ENCODE measurements around the gene BRI3. TPM values are rescaled to one million over a fixed set of nuclear protein-coding genes. Genes with fewer than 3 reads are reported as not detected.

The BRI3 gene
- total RNA-seq, 6 experiments from 2014 or later: 34.7 to 160 (median 137) TPM

DNA sequence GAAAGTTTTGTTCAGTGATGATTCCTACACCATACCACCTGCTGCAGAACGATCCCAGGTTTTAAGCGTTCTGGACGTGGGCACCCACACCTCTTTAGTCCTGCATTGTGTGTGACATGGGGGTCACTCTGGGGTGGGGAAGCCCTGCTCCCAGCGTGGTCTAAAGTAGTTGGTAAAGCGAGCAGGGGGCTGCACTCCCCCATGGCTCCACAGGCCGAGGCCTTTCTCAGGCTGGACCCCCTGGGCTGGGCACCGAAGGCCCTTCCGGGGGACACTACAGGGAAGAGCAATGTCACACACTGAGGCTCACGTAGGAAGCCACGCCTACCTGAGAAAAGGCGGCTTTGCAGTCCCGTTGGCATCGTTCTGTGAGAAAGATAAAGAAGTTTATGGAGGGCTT is 12.3 kb downstream of the BRI3 start:
- intact Hi-C loops (cut with DNase I): loop anchor here in 1 of 2 donors (10.0 kb wide), 1 partner anchor 111 kb away; the partner anchor contains the start of gene BAIAP2L1
- TF ChIP-seq, protein P1, sequence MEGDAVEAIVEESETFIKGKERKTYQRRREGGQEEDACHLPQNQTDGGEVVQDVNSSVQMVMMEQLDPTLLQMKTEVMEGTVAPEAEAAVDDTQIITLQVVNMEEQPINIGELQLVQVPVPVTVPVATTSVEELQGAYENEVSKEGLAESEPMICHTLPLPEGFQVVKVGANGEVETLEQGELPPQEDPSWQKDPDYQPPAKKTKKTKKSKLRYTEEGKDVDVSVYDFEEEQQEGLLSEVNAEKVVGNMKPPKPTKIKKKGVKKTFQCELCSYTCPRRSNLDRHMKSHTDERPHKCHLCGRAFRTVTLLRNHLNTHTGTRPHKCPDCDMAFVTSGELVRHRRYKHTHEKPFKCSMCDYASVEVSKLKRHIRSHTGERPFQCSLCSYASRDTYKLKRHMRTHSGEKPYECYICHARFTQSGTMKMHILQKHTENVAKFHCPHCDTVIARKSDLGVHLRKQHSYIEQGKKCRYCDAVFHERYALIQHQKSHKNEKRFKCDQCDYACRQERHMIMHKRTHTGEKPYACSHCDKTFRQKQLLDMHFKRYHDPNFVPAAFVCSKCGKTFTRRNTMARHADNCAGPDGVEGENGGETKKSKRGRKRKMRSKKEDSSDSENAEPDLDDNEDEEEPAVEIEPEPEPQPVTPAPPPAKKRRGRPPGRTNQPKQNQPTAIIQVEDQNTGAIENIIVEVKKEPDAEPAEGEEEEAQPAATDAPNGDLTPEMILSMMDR (IDR thresholded peaks at IDR 0.05): no peak
- no peak for TF ChIP-seq POLR2A (IDR thresholded peaks at IDR 0.05)
- Histone ChIP-seq H3K36me3 (peaks cover 0 to 35% (median 21%) of the 10 kb centered on the region in 4 donors), H3K27ac (no peak overlapping the region), H3K9me3 (no peaks in the 10 kb centered on the region), H3K27me3 (no peaks in the 10 kb centered on the region), H3K4me3 (no peak overlapping the region), H3K4me1 (no peaks in the 10 kb centered on the region)
- no CpG with 5 or more reads among the region's 13 CpGs for WGBS (ENCODE audit: insufficient coverage, low coverage, low lambda C conversion rate, missing lambda C conversion rate)
- DNase-seq: no peak
- ATAC-seq: no peak

DNA sequence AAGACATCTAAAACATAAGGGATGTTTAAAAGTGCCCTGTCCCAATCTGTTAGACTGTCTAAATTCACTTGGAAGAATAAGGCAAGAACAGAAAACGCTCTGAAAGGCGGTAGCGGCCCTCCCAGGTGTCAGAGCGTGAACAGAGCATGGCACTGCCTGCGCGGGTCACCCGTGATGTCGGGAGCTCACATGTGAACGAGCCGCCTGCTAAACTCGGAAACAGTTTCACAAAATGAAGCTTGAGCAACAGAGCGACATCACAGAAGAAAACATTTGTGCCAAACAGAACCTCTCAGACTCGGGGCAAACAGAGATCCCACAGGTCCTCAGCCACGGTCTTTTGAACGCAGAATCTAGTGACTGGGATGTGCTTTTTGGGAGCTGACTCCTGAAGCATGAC is 12.8 kb downstream of the BRI3 start:
- no peaks in the 10 kb centered on the region for H3K9me3 ChIP-seq
- no peaks in the 10 kb centered on the region for H3K27me3 ChIP-seq
- intact Hi-C loops (cut with DNase I): loop anchor here in 1 of 2 donors (10.0 kb wide), 1 partner anchor 110 kb away; the partner anchor contains the start of gene BAIAP2L1
- no peak overlapping the region for H3K27ac ChIP-seq
- 39% methylated on average over 15 of the region's 15 CpGs for WGBS (ENCODE audit: insufficient coverage, low coverage, low lambda C conversion rate, missing lambda C conversion rate)
- ATAC-seq: peak in 1 of 4 donors; percentile 19
- TF ChIP-seq POLR2A (IDR thresholded peaks at IDR 0.05): no peak
- TF ChIP-seq, protein P1 (IDR thresholded peaks at IDR 0.05): no peak
- H3K36me3 ChIP-seq: peaks cover 0 to 35% (median 21%) of the 10 kb centered on the region in 4 donors
- H3K4me1 ChIP-seq: no peaks in the 10 kb centered on the region
- no peak for DNase-seq
- no peak overlapping the region for H3K4me3 ChIP-seq

DNA sequence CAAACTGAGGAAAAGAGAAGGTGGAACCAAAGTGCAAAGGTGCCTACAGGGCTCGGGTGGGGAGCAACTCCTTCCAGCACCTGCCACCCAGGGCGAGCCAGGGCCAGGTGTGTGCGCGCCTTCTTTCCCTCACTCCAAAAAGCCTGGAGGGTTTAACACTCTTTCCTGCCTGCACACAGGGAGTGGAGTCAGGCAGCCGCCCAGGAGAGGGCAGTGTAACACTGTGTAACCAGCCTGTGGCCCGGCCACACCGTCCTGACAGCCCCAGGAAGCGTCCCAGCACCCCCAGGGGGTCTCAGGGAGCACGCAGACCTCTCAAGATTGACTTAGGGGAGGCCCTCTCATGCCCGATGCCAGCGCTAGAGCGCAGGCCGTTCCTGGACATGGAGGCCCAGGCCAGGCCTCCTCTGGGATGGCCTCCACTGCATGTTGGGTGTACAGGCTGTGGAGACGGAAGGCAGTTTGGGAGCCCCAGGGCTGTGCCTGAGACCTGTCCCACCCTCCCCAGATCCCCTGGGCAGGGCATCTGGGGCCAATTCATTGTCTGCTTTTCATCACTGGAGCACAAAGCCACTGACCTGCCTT is 13.4 kb downstream of the BRI3 start:
- H3K4me3 ChIP-seq: no peak overlapping the region
- DNase-seq: peak in 2 of 3 donors; percentile 66 to 71
- peak overlapping the region in 1 of 3 donors; percentile 1 for H3K27ac ChIP-seq
- H3K9me3 ChIP-seq: no peaks in the 10 kb centered on the region
- 18% methylated on average over 4 of the region's 14 CpGs for WGBS (ENCODE audit: insufficient coverage, low coverage, low lambda C conversion rate, missing lambda C conversion rate)
- TF ChIP-seq, protein P1 (IDR thresholded peaks at IDR 0.05): peak; percentile 66 to 81 (median 76)
- no peak for TF ChIP-seq POLR2A (IDR thresholded peaks at IDR 0.05)
- peaks cover 0 to 35% (median 21%) of the 10 kb centered on the region in 4 donors for H3K36me3 ChIP-seq
- H3K4me1 ChIP-seq: peaks cover 0 to under 1% (median 0%) of the 10 kb centered on the region in 4 donors
- peak; percentile 81 to 89 (median 84) for ATAC-seq
- intact Hi-C loops (cut with DNase I): loop anchor here (5.0 to 10.0 kb wide), 2 partner anchors 107 to 110 kb away; partner anchors contain the start of gene BAIAP2L1 (in 2 of the 2)
- H3K27me3 ChIP-seq: no peaks in the 10 kb centered on the region

DNA sequence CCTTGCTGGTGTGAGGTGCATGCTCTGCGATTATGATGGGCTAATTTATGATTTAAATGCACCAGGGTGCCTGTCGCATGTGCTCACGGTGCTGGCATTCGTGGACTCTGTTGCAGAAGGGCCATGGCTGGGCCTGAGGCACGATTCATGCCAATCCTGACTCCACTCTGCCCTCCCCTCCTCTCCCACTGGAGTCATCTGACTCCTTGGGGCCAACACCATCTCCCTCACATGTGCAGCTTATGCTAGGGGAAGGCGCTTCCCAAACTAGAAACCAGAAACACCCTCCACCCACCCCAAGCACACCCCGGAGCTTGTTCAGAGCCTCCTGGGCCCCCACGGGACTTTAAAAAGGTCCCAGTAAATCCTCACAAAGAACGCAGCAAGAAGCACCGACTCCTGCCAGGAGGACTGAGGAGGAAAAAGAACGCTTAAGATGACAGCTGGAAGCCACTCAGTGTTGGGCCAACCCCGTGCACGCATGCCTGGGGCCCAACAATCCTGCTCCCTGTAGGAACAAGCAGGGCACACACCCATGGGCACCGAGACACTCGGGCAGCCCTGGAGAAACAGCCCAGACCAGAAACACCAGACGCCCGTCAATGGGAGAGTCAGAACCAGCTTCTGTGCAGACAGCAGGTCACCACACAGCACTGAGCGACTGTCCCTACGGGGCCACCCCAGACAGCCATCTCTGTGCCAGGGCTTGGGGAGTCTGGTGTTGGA is 14.1 kb downstream of the BRI3 start:
- H3K9me3 ChIP-seq: no peaks in the 10 kb centered on the region
- H3K4me3 ChIP-seq: no peak overlapping the region
- peaks cover 0 to 32% (median 21%) of the 10 kb centered on the region in 4 donors for H3K36me3 ChIP-seq
- DNase-seq (no peak), ATAC-seq (no peak)
- TF ChIP-seq, protein P1 (IDR thresholded peaks at IDR 0.05): no peak
- TF ChIP-seq POLR2A (IDR thresholded peaks at IDR 0.05): no peak
- 83% methylated on average over 1 of the region's 19 CpGs for WGBS (ENCODE audit: insufficient coverage, low coverage, low lambda C conversion rate, missing lambda C conversion rate)
- intact Hi-C loops (cut with DNase I): loop anchor here (5.0 to 10.0 kb wide), 2 partner anchors 107 to 109 kb away; partner anchors contain the start of gene BAIAP2L1 (in 2 of the 2)
- no peaks in the 10 kb centered on the region for H3K27me3 ChIP-seq
- peak overlapping the region in 1 of 3 donors; percentile 1 for H3K27ac ChIP-seq
- H3K4me1 ChIP-seq: peaks cover 0 to 8% (median 3%) of the 10 kb centered on the region in 4 donors
